ENCODE results near the gene TBXAS1. TPM values are rescaled to one million over a fixed set of nuclear protein-coding genes. Genes with fewer than 3 reads are reported as not detected.
A peak's percentile ranks its signal among the peaks of the same experiment; 100 is the strongest.

Gene TBXAS1
- polyA plus RNA-seq, 2 of the 4 experiments (the other 2 are of a cell fraction): 8.8 to 11.6 TPM

- FAIRE-seq: no peak
Observed at GRCh38 chr7:139783647-139784385, 45.2 kb upstream of the TBXAS1 start.

DNA sequence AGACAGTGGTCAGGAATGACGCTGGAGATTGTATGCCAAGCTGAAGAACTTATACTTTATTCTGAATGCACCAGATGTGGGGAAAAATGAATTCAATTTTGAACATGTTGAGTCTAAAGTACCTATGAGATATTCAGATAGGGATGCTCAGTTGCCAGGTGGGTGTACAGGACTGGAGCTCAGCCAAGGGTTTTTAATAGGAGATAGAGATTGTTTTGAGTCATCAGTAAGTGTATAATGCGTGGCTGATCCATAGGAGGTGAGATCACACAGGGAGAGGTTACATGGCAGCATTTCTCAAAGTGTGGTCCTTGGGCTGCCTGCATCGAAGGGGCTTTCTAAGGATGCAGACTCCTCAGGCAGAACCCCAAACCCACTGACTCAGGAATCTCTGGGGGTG is 44.4 kb upstream of the TBXAS1 start:
- no peak for DNase-seq (ENCODE audit: low read depth in 1 of 2, low spot score in 1 of 2)
- 52% methylated on average over 3 of the region's 3 CpGs for WGBS (ENCODE audit: missing lambda C conversion rate)
- ChIA-PET CTCF (interaction anchor here (0.8 to 5.7 kb wide), 4 partner anchors 13 to 183 kb away, joined by 3 to 21 read pairs (median 4); no protein-coding TSS in a partner anchor), POLR2A (no interaction called here)
- ATAC-seq: peak in 1 of 2 experiments; percentile 50; a peak in 2 of 6 replicates
- H3K4me3 ChIP-seq: no peak overlapping the region
- TF ChIP-seq RARB (CRISPR knock-in tag; IDR thresholded peaks at IDR 0.05) (no peak), NR3C1 (IDR thresholded peaks at IDR 0.05) (no peak), CEBPB (IDR thresholded peaks at IDR 0.05) (no peak), HOXB13 (CRISPR knock-in tag; IDR thresholded peaks at IDR 0.05; ENCODE audit: low read depth) (no peak), ZFP36 (IDR thresholded peaks at IDR 0.05; ENCODE audit: borderline replicate concordance, partially characterized antibody) (no peak), ATOH8 (CRISPR knock-in tag; IDR thresholded peaks at IDR 0.05; ENCODE audit: low read depth) (no peak), ZNF302 (CRISPR knock-in tag; IDR thresholded peaks at IDR 0.05) (no peak), GATA3 (IDR thresholded peaks at IDR 0.05; ENCODE audit: borderline replicate concordance) (no peak), TFCP2L1 (CRISPR knock-in tag; IDR thresholded peaks at IDR 0.05) (no peak), NPAS2 (CRISPR knock-in tag; IDR thresholded peaks at IDR 0.05; ENCODE audit: borderline replicate concordance) (no peak), MAZ (IDR thresholded peaks at IDR 0.05; ENCODE audit: borderline replicate concordance, low read depth, low read length) (no peak), CBX2 (IDR thresholded peaks at IDR 0.05; ENCODE audit: borderline replicate concordance, low read depth) (no peak), CBX8 (IDR thresholded peaks at IDR 0.05) (no peak), SMC3 (IDR thresholded peaks at IDR 0.05) (no peak)
- TF ChIP-seq, protein P1, sequence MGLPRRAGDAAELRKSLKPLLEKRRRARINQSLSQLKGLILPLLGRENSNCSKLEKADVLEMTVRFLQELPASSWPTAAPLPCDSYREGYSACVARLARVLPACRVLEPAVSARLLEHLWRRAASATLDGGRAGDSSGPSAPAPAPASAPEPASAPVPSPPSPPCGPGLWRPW (IDR thresholded peaks at IDR 0.05): no peak
- H3K9me3 ChIP-seq: no peaks in the 10 kb centered on the region
- H3K4me1 ChIP-seq: peaks cover 20% of the 10 kb centered on the region
- no peak overlapping the region for H3K27ac ChIP-seq
- no peak for FAIRE-seq
- H3K4me2 ChIP-seq: peak overlapping the region; percentile 44; the same call in 1 of the 3 replicates

More at GRCh38 chr7:139783647-139784385, 45.2 kb upstream of the TBXAS1 start:
- ATAC-seq (peak; percentile 42 to 69; a peak in 4 of 6 replicates), DNase-seq (ENCODE audit: low read depth in 1 of 2, low spot score in 1 of 2) (no peak)
- H3K4me1 ChIP-seq: peaks cover 22% of the 10 kb centered on the region
- CTCF ChIA-PET: interaction anchor here (0.6 to 5.7 kb wide), 7 partner anchors 13 to 165 kb away, joined by 3 to 21 read pairs (median 3); no protein-coding TSS in a partner anchor
- peak overlapping the region; percentile 44 for H3K4me2 ChIP-seq
- peak overlapping the region in 1 of 2 experiments; percentile 17; a peak in 1 of 6 replicates for H3K27ac ChIP-seq
- TF ChIP-seq CHD2 (IDR thresholded peaks at IDR 0.05; ENCODE audit: low read length, partially characterized antibody) (no peak), ZSCAN20 (CRISPR knock-in tag; IDR thresholded peaks at IDR 0.05) (no peak), KDM1A (IDR thresholded peaks at IDR 0.05; ENCODE audit: low read depth) (no peak), ESRRA (IDR thresholded peaks at IDR 0.05; ENCODE audit: borderline replicate concordance, low read length) (no peak)
- TF ChIP-seq, protein P1 (IDR thresholded peaks at IDR 0.05): no peak
- 9% methylated on average over 3 of the region's 3 CpGs for WGBS (ENCODE audit: missing lambda C conversion rate)
- POLR2A ChIA-PET: no interaction called here
- H3K4me3 ChIP-seq: no peak overlapping the region
- H3K9me3 ChIP-seq: no peaks in the 10 kb centered on the region

- no peaks in the 10 kb centered on the region for H3K9me3 ChIP-seq
- H3K4me1 ChIP-seq: no peaks in the 10 kb centered on the region
- ChIA-PET POLR2A (no interaction called here), CTCF (interaction anchor here (0.6 to 1.4 kb wide), 2 partner anchors 15 to 357 kb away, joined by 3 read pairs; no protein-coding TSS in a partner anchor)
- DNase-seq (ENCODE audit: low read depth in 1 of 2, low spot score in 1 of 2) (no peak), FAIRE-seq (no peak), ATAC-seq (no peak)
- H3K4me3 ChIP-seq: no peak overlapping the region
- H3K27ac ChIP-seq: no peak overlapping the region
- no peak overlapping the region for H3K4me2 ChIP-seq
- WGBS (ENCODE audit: missing lambda C conversion rate): 91% methylated on average over 7 of the region's 7 CpGs
- TF ChIP-seq, protein P2, sequence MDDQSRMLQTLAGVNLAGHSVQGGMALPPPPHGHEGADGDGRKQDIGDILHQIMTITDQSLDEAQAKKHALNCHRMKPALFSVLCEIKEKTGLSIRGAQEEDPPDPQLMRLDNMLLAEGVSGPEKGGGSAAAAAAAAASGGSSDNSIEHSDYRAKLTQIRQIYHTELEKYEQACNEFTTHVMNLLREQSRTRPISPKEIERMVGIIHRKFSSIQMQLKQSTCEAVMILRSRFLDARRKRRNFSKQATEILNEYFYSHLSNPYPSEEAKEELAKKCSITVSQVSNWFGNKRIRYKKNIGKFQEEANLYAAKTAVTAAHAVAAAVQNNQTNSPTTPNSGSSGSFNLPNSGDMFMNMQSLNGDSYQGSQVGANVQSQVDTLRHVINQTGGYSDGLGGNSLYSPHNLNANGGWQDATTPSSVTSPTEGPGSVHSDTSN (IDR thresholded peaks at IDR 0.05): no peak
- TF ChIP-seq NR3C1 (IDR thresholded peaks at IDR 0.05) (no peak), MAZ (IDR thresholded peaks at IDR 0.05; ENCODE audit: borderline replicate concordance, low read depth, low read length) (no peak), RARB (CRISPR knock-in tag; IDR thresholded peaks at IDR 0.05) (no peak), ZNF302 (CRISPR knock-in tag; IDR thresholded peaks at IDR 0.05) (no peak), PHF8 (IDR thresholded peaks at IDR 0.05; ENCODE audit: borderline replicate concordance, low read depth) (no peak), ZC3H11A (IDR thresholded peaks at IDR 0.05) (no peak), RAD21 (conservative IDR thresholded peaks at IDR 0.05 in 1 of 2, IDR thresholded peaks at IDR 0.05 in 1 of 2) (no peak), SMC3 (IDR thresholded peaks at IDR 0.05) (no peak), EP300 (IDR thresholded peaks at IDR 0.05) (no peak), RCOR1 (IDR thresholded peaks at IDR 0.05; ENCODE audit: low read depth, low read length) (no peak), CHD2 (IDR thresholded peaks at IDR 0.05; ENCODE audit: low read length, partially characterized antibody) (no peak), HDAC2 (IDR thresholded peaks at IDR 0.05) (no peak), POLR2A (IDR thresholded peaks at IDR 0.05; ENCODE audit: low read length) (no peak), GATA3 (IDR thresholded peaks at IDR 0.05; ENCODE audit: borderline replicate concordance) (no peak), HOXB5 (CRISPR knock-in tag; IDR thresholded peaks at IDR 0.05) (no peak), BCL3 (IDR thresholded peaks at IDR 0.05) (no peak), CEBPB (IDR thresholded peaks at IDR 0.05) (no peak)
- TF ChIP-seq, protein P3, sequence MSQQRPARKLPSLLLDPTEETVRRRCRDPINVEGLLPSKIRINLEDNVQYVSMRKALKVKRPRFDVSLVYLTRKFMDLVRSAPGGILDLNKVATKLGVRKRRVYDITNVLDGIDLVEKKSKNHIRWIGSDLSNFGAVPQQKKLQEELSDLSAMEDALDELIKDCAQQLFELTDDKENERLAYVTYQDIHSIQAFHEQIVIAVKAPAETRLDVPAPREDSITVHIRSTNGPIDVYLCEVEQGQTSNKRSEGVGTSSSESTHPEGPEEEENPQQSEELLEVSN (IDR thresholded peaks at IDR 0.05; ENCODE audit: borderline replicate concordance, low read depth): no peak
Observed at GRCh38 chr7:139791316-139791715, 37.7 kb upstream of the TBXAS1 start.
